ENCODE data around the gene DNAJA3.

DNAJA3 gene

DNA sequence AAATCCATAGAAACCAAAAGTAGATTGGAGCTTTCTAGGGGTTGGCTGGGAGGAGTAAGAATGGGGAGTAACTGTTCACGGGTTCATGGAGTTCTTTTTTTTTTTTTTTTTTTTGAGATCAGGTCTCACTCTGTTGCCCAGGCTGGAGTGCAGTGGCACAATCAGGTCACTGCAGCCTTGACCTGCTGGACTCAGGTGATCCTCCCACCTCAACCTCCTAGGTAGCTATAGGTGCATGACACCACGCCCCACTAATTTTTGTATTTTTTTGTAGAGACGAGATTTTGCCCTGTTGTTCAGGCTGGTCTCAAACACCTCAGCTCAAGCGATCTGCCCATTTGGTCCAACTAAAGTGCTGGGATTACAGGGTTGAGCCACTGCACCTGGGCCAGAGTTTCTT is 47.2 kb downstream of the DNAJA3 start:
- H3K36me3 ChIP-seq (ENCODE audit: control insufficient read depth, insufficient read depth, low read length, severe bottlenecking): peaks cover 3% of the 10 kb centered on the region
- no peaks in the 10 kb centered on the region for H3K9me3 ChIP-seq (ENCODE audit: control insufficient read depth, low read length)
- no peak overlapping the region for H3K4me3 ChIP-seq (ENCODE audit: low read length)
- H3K27me3 ChIP-seq (replicated peaks; ENCODE audit: control insufficient read depth, insufficient read depth, low read length): no peaks in the 10 kb centered on the region
- peaks cover 11% of the 10 kb centered on the region for H3K4me1 ChIP-seq (ENCODE audit: control insufficient read depth, insufficient read depth, low read length)
- no peak overlapping the region for H3K9ac ChIP-seq (ENCODE audit: low read length)
- no peak for DNase-seq (ENCODE audit: low read depth)

DNA sequence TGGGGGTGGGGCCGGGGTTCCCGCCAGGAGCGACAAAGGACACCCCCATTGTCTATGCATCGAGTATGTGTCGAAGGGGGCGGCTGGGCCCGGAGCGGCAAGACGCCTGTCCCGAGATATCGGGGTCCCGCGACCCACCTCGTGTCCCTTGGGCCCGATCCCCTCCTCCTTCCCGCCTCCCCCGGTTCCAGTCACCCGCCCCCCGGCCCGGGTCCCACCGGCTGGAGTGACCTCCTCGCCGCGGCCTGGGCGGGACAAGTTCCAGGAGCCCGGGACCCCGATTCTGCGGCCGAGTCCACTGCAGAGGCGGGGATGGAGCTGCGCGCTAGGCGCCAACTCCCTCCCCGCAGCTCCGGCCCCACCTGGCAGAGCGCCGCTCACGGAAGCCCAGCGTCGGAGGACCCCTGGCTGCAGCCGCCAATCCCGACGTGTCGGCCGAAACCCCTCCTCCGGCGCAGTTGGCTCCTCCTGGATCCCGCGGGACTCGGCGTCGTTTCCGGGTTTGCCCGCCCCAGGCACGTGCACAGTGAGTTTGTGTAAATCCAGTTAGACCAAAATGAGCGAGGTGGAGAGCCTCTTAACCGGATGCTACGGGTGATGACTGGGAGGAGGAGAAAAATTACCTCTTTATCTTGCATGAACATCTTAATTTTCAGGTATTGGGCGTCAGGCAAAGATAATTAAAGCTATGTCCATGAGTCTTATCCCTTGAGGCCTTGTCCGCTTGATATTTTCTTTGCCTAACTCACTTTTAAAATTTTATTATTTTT is 48.7 kb downstream of the DNAJA3 start, which contains the start of gene NMRAL1:
Gene NMRAL1, minus strand, starts transcription at position 434 of the 770 bp plus-strand sequence. CDS start 493 bp downstream, outside the sequence.
- Histone ChIP-seq H3K4me1 (ENCODE audit: control insufficient read depth, insufficient read depth, low read length) (peaks cover 15% of the 10 kb centered on the region), H3K9me3 (ENCODE audit: control insufficient read depth, low read length) (no peaks in the 10 kb centered on the region), H3K36me3 (ENCODE audit: control insufficient read depth, insufficient read depth, low read length, severe bottlenecking) (no peaks in the 10 kb centered on the region), H3K4me3 (ENCODE audit: low read length) (peak within 1 kb of the TSS; percentile 83), H3K27me3 (replicated peaks; ENCODE audit: control insufficient read depth, insufficient read depth, low read length) (no peaks in the 10 kb centered on the region), H3K9ac (ENCODE audit: low read length) (peak within 1 kb of the TSS; percentile 84)
- peak; percentile 94 for DNase-seq (ENCODE audit: low read depth)

DNA sequence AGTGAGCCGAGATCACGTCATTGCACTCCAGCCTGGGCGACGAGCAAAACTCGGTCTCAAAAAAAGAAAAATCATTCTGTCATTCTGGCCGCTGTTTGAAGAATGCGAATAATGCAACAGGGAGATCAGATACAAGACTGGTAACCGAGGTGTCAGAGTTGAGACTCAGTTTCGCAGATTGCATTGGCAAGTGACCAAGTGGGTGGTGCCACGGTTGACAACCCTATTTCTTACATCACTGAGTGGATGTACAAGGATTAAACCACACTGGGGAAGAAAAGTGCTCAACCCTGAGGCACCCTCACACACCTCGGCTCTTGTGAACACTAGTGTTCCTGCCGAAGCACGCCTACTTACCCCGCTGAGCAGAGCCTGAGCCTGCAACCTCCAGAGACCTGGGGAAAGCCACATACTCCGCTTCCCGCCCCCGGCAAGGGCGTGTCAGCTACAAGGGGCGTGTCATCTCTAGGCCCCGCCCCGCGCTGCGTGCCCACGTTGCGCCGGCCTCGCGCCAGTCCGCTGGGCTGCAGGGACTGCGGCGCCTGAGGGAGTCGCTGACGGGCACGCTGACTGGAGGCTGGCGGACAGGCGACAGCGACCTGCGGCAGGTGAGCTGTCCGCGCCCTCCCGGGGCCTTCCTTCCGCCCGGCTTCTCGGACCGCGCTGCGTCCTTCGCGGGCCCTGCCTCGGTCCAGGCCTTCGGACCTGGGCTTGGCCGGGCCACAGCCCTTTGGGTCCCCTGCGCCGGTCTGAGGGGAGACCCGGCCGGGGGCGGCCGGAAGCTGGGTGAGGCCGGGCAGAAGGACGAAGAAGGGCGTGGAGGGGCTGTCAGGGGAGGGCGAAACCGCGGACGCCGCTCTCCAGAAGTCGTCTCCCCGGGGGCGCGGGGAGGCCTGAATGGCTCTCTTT is 50.5 kb downstream of the DNAJA3 start, which contains the start of gene HMOX2:
Gene HMOX2, plus strand, starts transcription at position 519 of the 909 bp plus-strand sequence. CDS start 29,127 bp downstream, outside the sequence.
- peak within 1 kb of the TSS; percentile 95 for H3K4me3 ChIP-seq (ENCODE audit: low read length)
- H3K27me3 ChIP-seq (replicated peaks; ENCODE audit: control insufficient read depth, insufficient read depth, low read length): no peaks in the 10 kb centered on the region
- no peaks in the 10 kb centered on the region for H3K36me3 ChIP-seq (ENCODE audit: control insufficient read depth, insufficient read depth, low read length, severe bottlenecking)
- DNase-seq (ENCODE audit: low read depth): peak; percentile 96
- H3K4me1 ChIP-seq (ENCODE audit: control insufficient read depth, insufficient read depth, low read length): peaks cover 15% of the 10 kb centered on the region
- no peaks in the 10 kb centered on the region for H3K9me3 ChIP-seq (ENCODE audit: control insufficient read depth, low read length)
- H3K9ac ChIP-seq (ENCODE audit: low read length): peak within 1 kb of the TSS; percentile 92

DNA sequence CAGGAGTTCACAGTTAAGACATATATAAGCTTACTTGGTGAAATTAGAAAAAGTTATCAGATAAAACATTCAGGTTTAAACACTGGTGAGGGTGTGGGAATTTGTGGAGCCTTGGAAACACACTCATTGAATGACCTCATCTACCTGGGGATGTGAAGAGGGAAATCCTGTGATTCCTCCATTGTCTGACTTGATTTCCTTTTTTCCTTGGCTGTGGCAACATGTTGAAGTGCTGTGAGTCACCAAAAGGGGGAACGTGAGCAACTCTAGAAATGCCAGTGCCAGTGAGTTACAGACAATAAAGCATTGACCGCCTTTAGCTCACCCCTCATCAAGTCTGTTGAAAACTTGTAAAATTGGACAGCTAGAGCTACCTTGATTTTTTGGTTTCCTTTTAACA is 52.3 kb downstream of the DNAJA3 start:
- H3K27me3 ChIP-seq (replicated peaks; ENCODE audit: control insufficient read depth, insufficient read depth, low read length): no peaks in the 10 kb centered on the region
- no peaks in the 10 kb centered on the region for H3K36me3 ChIP-seq (ENCODE audit: control insufficient read depth, insufficient read depth, low read length, severe bottlenecking)
- H3K9me3 ChIP-seq (ENCODE audit: control insufficient read depth, low read length): no peaks in the 10 kb centered on the region
- H3K4me3 ChIP-seq (ENCODE audit: low read length): peak overlapping the region; percentile 95
- no peak overlapping the region for H3K9ac ChIP-seq (ENCODE audit: low read length)
- DNase-seq (ENCODE audit: low read depth): peak; percentile 71
- peaks cover 15% of the 10 kb centered on the region for H3K4me1 ChIP-seq (ENCODE audit: control insufficient read depth, insufficient read depth, low read length)

DNA sequence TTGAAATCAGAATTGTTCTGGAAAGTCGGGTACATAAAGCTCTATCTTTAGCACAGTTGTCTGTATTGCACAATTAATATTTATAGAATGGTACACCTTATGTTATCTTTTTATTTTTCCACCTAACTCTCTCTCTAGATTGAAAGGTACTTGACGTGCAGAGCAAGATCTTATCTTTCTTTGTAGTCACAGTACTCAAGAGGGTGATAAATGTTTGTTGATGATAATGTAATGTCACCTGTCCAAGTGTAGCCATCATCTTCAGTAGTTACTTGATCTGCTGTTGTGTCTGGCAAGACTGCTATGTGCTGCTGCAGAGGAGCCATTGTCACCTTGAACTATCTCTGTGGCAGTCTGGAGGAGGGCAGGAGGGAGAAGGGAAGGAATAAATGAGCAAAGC is 55.9 kb downstream of the DNAJA3 start:
- no peaks in the 10 kb centered on the region for H3K27me3 ChIP-seq (replicated peaks; ENCODE audit: control insufficient read depth, insufficient read depth, low read length)
- H3K9ac ChIP-seq (ENCODE audit: low read length): no peak overlapping the region
- H3K9me3 ChIP-seq (ENCODE audit: control insufficient read depth, low read length): no peaks in the 10 kb centered on the region
- H3K4me3 ChIP-seq (ENCODE audit: low read length): no peak overlapping the region
- peaks cover 16% of the 10 kb centered on the region for H3K36me3 ChIP-seq (ENCODE audit: control insufficient read depth, insufficient read depth, low read length, severe bottlenecking)
- no peak for DNase-seq (ENCODE audit: low read depth)
- peaks cover 24% of the 10 kb centered on the region for H3K4me1 ChIP-seq (ENCODE audit: control insufficient read depth, insufficient read depth, low read length)

DNA sequence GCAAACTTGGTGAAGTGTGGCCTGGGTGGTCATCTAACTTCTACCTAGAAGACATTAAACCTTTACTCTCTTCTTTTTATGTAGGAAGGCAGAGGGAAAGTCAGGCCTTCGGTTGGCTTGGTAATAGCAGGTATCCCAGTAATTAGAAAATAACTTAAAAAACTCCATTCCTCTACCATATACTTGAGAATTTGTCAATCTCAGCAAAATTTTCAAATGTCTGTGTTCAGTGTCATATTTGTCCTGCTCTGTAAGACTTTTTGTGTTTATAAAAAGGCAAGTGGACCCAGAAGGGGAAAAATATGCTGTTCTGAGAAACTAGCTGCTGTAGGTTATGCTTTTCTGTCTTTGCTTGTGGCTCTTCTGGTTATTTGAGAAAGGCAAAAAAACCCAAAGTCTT is 56.3 kb downstream of the DNAJA3 start:
- H3K9me3 ChIP-seq (ENCODE audit: control insufficient read depth, low read length): no peaks in the 10 kb centered on the region
- H3K9ac ChIP-seq (ENCODE audit: low read length): no peak overlapping the region
- H3K27me3 ChIP-seq (replicated peaks; ENCODE audit: control insufficient read depth, insufficient read depth, low read length): no peaks in the 10 kb centered on the region
- DNase-seq (ENCODE audit: low read depth): no peak
- H3K36me3 ChIP-seq (ENCODE audit: control insufficient read depth, insufficient read depth, low read length, severe bottlenecking): peaks cover 16% of the 10 kb centered on the region
- no peak overlapping the region for H3K4me3 ChIP-seq (ENCODE audit: low read length)
- peaks cover 28% of the 10 kb centered on the region for H3K4me1 ChIP-seq (ENCODE audit: control insufficient read depth, insufficient read depth, low read length)

DNA sequence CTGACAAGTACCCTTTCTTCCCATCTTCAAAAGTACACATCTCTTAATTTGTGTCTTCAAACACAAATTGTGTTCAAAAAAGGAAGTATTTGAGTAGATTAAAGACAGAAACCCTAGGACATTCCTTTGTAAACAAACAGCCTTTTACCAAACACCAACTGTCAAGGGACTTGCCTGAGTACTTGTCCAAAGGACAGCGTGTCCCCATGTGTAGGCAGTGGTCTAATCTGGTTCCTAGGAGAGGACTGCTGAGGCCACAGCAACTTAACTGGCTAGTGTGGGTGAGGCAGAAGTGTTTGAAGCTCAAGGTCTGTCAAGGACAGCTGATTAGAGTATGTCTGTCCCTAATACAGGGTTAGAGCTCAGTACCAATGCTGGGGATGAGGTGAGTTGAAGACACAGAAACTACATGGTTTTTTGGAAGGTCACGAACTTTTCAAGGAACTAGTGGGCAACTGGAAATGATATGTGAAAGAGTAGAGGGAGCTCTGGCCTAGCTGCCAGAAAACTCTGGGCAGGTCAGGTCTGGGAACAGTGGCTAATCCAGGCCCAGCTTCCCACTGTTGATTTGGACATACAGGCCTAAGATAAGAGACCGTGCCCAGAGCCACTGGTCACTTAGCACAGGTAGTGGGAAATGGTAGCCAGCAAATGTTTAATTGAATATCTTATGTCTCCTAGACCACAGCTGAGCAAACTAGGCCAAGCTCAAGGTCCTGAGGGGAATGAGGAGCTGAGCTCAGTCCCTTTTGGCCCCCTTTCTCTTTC is 60.6 kb downstream of the DNAJA3 start:
- Histone ChIP-seq H3K4me1 (ENCODE audit: control insufficient read depth, insufficient read depth, low read length) (peaks cover 41% of the 10 kb centered on the region), H3K9ac (ENCODE audit: low read length) (peak overlapping the region; percentile 7), H3K36me3 (ENCODE audit: control insufficient read depth, insufficient read depth, low read length, severe bottlenecking) (peaks cover 27% of the 10 kb centered on the region), H3K4me3 (ENCODE audit: low read length) (peak overlapping the region; percentile 12), H3K9me3 (ENCODE audit: control insufficient read depth, low read length) (no peaks in the 10 kb centered on the region), H3K27me3 (replicated peaks; ENCODE audit: control insufficient read depth, insufficient read depth, low read length) (no peaks in the 10 kb centered on the region)
- DNase-seq (ENCODE audit: low read depth): no peak

DNA sequence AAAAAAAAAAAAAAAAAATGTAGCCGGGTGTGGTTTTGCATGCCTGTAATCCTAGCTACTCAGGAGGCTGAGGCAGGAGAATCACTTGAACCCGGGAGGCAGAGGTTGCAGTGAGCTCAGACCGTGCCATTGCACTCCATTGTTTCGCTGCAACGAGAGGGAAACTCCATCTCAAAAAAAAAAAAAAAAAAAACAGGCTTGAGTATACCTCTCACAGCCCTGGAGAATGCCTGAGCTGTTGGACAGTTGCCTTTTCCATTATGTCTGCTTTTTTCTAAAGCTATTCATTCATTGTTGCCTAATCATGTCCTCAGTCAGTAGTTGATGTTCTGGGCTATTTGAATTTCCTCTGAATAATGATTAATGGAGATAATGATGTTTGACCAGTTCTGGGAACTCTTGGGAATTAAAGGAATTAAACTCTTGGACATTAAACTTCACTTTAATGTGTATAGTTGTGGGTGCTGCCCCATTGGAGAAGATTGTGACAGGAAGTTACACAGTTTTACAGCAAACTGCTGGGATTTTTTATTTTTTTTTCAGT is 62.4 kb downstream of the DNAJA3 start:
- Histone ChIP-seq H3K27me3 (replicated peaks; ENCODE audit: control insufficient read depth, insufficient read depth, low read length) (no peaks in the 10 kb centered on the region), H3K4me3 (ENCODE audit: low read length) (peak overlapping the region; percentile 54), H3K4me1 (ENCODE audit: control insufficient read depth, insufficient read depth, low read length) (peaks cover 41% of the 10 kb centered on the region), H3K36me3 (ENCODE audit: control insufficient read depth, insufficient read depth, low read length, severe bottlenecking) (peaks cover 27% of the 10 kb centered on the region), H3K9me3 (ENCODE audit: control insufficient read depth, low read length) (no peaks in the 10 kb centered on the region), H3K9ac (ENCODE audit: low read length) (peak overlapping the region; percentile 69)
- peak; percentile 55 for DNase-seq (ENCODE audit: low read depth)

DNA sequence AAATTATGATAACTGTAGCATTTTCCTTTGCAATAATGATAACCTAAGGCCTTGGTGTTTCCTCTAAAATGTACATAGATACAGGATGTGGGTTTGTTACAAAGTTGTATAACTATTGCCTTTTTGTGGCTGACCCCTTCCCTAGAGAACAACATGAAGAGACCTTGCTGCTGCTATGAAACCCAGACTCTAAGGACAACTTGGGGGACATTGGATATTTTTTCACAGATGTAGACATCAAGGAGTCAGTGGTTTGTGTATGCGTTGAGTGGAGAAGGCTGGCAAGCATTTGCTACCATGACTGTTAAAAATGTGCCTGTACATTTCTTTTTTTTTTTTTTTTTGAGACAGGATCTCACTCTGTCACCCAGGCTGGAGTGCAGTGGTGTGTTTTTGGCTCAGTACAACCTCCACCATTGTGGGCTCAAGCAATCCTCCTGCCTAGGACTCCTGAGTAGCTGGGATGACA is 62.9 kb downstream of the DNAJA3 start:
- Histone ChIP-seq H3K9ac (ENCODE audit: low read length) (peak overlapping the region; percentile 69), H3K4me3 (ENCODE audit: low read length) (peak overlapping the region; percentile 54), H3K4me1 (ENCODE audit: control insufficient read depth, insufficient read depth, low read length) (peaks cover 41% of the 10 kb centered on the region), H3K36me3 (ENCODE audit: control insufficient read depth, insufficient read depth, low read length, severe bottlenecking) (peaks cover 29% of the 10 kb centered on the region), H3K27me3 (replicated peaks; ENCODE audit: control insufficient read depth, insufficient read depth, low read length) (no peaks in the 10 kb centered on the region), H3K9me3 (ENCODE audit: control insufficient read depth, low read length) (no peaks in the 10 kb centered on the region)
- no peak for DNase-seq (ENCODE audit: low read depth)

DNA sequence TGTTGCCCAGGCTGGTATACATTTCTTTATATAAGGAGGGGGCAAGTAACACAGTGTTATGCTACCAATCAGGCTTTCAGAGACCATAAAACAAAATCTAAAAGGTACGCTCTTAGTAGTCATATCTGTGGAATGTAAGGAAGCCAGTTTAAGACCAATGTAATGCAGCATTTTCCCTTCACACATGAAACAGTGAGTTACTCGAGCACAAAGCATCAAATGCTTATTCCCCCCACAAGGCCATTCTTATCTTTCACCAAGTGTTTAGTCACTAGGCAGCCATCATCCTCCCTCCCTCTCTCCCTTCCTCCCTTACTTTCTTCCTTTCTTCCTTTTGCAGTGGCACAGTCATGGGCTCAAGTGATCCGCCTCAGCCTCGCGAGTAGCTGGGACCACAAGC is 63.4 kb downstream of the DNAJA3 start:
- peaks cover 41% of the 10 kb centered on the region for H3K4me1 ChIP-seq (ENCODE audit: control insufficient read depth, insufficient read depth, low read length)
- H3K9me3 ChIP-seq (ENCODE audit: control insufficient read depth, low read length): no peaks in the 10 kb centered on the region
- peak overlapping the region; percentile 54 for H3K4me3 ChIP-seq (ENCODE audit: low read length)
- DNase-seq (ENCODE audit: low read depth): peak; percentile 59
- H3K27me3 ChIP-seq (replicated peaks; ENCODE audit: control insufficient read depth, insufficient read depth, low read length): no peaks in the 10 kb centered on the region
- H3K9ac ChIP-seq (ENCODE audit: low read length): peak overlapping the region; percentile 69
- H3K36me3 ChIP-seq (ENCODE audit: control insufficient read depth, insufficient read depth, low read length, severe bottlenecking): peaks cover 31% of the 10 kb centered on the region

All from adipocyte (in vitro differentiated cells).